ENCODE measurements around the gene LGALS9B.
"Not testable (repeated sequence)": the region's sequence is repeated elsewhere in the genome, so short reads cannot be mapped to it uniquely, and the experiment has no call there.

DNA sequence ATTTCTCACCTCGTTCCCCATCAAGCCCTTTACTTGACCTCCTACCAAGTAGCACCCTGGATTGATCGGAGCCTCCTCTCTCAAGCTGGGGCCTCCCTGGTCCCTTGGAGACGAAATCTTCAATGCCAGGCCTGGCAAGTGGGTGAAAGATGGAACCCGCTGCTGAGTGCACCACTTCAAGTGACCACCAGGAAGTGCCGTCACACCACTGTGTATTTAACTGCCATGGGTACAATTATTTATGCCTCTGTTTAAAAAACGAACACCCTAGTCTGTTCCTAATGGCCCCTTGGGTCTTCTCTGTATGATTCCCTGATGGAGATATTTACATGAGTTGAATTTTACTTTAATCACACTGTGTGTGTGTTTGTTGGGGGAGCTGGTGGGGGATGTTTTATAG lies 20.4 kb downstream of the LGALS9B start:
- TF ChIP-seq CTCF (IDR thresholded peaks at IDR 0.05) = peak; percentile 28
- TF ChIP-seq EZH2 (IDR thresholded peaks at IDR 0.05; ENCODE audit: borderline replicate concordance, insufficient read depth, low read depth, low read length, poor library complexity, severe bottlenecking) = not testable (repeated sequence)

Measured in B cell (primary cell).